CD4-positive, CD25-positive, alpha-beta regulatory T cell (primary cell): ENCODE data around the gene NEMF. TPM values are rescaled to one million over a fixed set of nuclear protein-coding genes. Genes with fewer than 3 reads are reported as not detected.
A peak's percentile ranks its signal among the peaks of the same experiment; 100 is the strongest.

Experiments used
- ATAC-seq, 2 donors: fragments of 150-1000 bp; cut with Tn5 transposase; one replicate each; pipeline ENCODE4 v1.10.0; 2021; ENCODE audit warnings: low read depth in 2 of 2, moderate number of reproducible peaks in 2 of 2, moderate library complexity in 1 of 2
- DNase-seq, 3 donors: peaks; one replicate each; pipeline versions ENCODE4 v3.0.0 to v3.0.0-alpha.2; 2012 to 2022; ENCODE audit warnings: mixed read lengths in 1 of 3
- H3K27ac ChIP-seq: one replicate; pipeline ENCODE4 v1.7.0; 2013; ENCODE audit warnings: mild to moderate bottlenecking, low read length; ENCODE audit not compliant: insufficient read depth, poor library complexity, severe bottlenecking
- H3K27me3 ChIP-seq: one replicate; pipeline ENCODE4 v1.7.0; 2013; ENCODE audit warnings: low read length; ENCODE audit not compliant: control insufficient read depth, insufficient read depth
- H3K36me3 ChIP-seq: one replicate; pipeline ENCODE4 v1.7.0; 2013; ENCODE audit warnings: mild to moderate bottlenecking, low read length, moderate library complexity; ENCODE audit not compliant: control insufficient read depth, insufficient read depth
- H3K4me1 ChIP-seq: 2 replicates; pipeline ENCODE4 v1.7.0; 2013; ENCODE audit warnings: mild to moderate bottlenecking, low read length; ENCODE audit not compliant: insufficient read depth, control insufficient read depth, poor library complexity, severe bottlenecking
- H3K4me3 ChIP-seq: one replicate; pipeline ENCODE4 v1.7.0; 2013; ENCODE audit warnings: low read depth, mild to moderate bottlenecking, low read length, moderate library complexity
- H3K9me3 ChIP-seq, 2 experiments: 1 replicate in 1 of 2; 2 replicates in 1 of 2; pipeline ENCODE4 v1.7.0; 2013; ENCODE audit warnings: low read length in 2 of 2, mild to moderate bottlenecking in 1 of 2, moderate library complexity in 1 of 2; ENCODE audit not compliant: control insufficient read depth in 2 of 2
- H3K27ac Mint-ChIP-seq, 3 donors: one replicate each; pipeline ENCODE4 v1.8.0; 2020 to 2022; ENCODE audit warnings: mild to moderate bottlenecking in 3 of 3, mixed read lengths in 3 of 3, moderate library complexity in 2 of 3
- H3K27me3 Mint-ChIP-seq: one replicate; pipeline ENCODE4 v1.8.0; 2022; ENCODE audit warnings: mild to moderate bottlenecking, mixed read lengths
- H3K36me3 Mint-ChIP-seq: one replicate; pipeline ENCODE4 v1.8.0; 2020; ENCODE audit warnings: mixed read lengths
- H3K4me1 Mint-ChIP-seq, 4 donors: one replicate each; pipeline ENCODE4 v1.8.0; 2020 to 2022; ENCODE audit warnings: mixed read lengths in 4 of 4, mild to moderate bottlenecking in 1 of 4
- H3K4me3 Mint-ChIP-seq, 4 donors: one replicate each; pipeline ENCODE4 v1.8.0; 2020 to 2022; ENCODE audit warnings: mild to moderate bottlenecking in 4 of 4, mixed read lengths in 4 of 4, moderate library complexity in 3 of 4
- H3K9me3 Mint-ChIP-seq, 7 donors: one replicate each; pipeline ENCODE4 v1.8.0; 2020 to 2022; ENCODE audit warnings: mixed read lengths in 7 of 7, mild to moderate bottlenecking in 3 of 7, moderate library complexity in 2 of 7
- polyA plus RNA-seq, 4 donors: library from polyadenylated mRNA; unstranded; fragments of 300-500 nt; fragmentation: Illumina TruSeq; gene quantifications; one replicate each; pipeline ENCODE4 v1.2.3, GENCODE V29; 2021
- total RNA-seq: library from RNA; stranded (reverse); gene quantifications from one replicate; pipeline ENCODE4 v1.2.3, GENCODE V29; 2022

NEMF gene
- total and polyA plus RNA-seq, 5 donors from 2014 or later: 32.6 to 79.6 (median 38.3) TPM

GRCh38 chr14:49861699-49862088 is 9.1 kb upstream of the NEMF start:
- H3K27me3 ChIP-seq: no peaks in the 10 kb centered on the region
- Mint-ChIP-seq H3K4me3 (no peak overlapping the region), H3K27me3 (peaks cover 17% of the 10 kb centered on the region), H3K9me3 (peaks cover 0 to 7% (median 2%) of the 10 kb centered on the region in 7 donors), H3K36me3 (peaks cover 4% of the 10 kb centered on the region), H3K4me1 (peaks cover 5 to 20% (median 18%) of the 10 kb centered on the region in 4 donors), H3K27ac (no peak overlapping the region)
- peaks cover 37% of the 10 kb centered on the region for H3K4me1 ChIP-seq
- ATAC-seq (peak; percentile 2 to 5), DNase-seq (peak in 2 of 3 donors; percentile 37 to 88)
- H3K4me3 ChIP-seq: peak overlapping the region; percentile 100
- H3K9me3 ChIP-seq: no peaks in the 10 kb centered on the region
- no peaks in the 10 kb centered on the region for H3K36me3 ChIP-seq
- peak overlapping the region; percentile 97 for H3K27ac ChIP-seq

DNA sequence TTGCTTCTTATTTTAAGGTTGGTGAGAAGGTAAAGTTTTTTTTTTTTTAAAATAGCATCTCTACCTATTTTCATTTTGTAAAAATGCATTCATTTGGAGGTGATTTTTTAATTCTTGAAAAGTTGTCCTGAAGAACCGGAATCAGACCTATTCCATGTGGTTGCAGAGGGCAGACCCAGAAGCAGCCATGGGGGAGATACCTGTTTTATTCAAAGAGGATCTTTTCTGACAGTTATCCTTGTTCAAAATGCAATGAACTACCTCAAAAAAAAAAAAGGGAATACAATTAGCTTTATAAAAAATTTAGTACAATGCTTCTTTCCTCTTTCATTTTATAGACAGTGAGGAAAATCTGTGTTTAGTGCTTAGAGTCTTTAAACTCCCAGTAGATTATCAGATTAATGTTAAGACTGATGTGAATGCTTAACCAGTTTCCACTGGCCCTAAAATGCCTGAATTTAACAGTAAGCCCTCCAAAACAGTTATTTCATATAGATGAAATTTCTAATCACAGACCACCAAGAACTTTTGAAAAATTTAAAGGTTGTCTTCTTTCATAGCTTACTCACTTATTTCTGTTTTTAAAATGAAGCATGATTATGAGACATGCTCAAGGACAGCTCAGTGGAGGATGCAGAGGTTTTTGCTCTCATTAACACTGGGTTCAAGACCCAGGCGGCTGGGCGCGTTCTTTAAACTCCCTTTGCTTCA is 8.6 kb upstream of the NEMF start:
- peak overlapping the region; percentile 100 for H3K4me3 ChIP-seq
- Mint-ChIP-seq H3K4me1 (peaks cover 5 to 20% (median 18%) of the 10 kb centered on the region in 4 donors), H3K27me3 (peaks cover 17% of the 10 kb centered on the region), H3K36me3 (peaks cover 4% of the 10 kb centered on the region), H3K4me3 (no peak overlapping the region), H3K27ac (no peak overlapping the region), H3K9me3 (peaks cover 0 to 7% (median 2%) of the 10 kb centered on the region in 7 donors)
- no peak for ATAC-seq
- no peak for DNase-seq
- peak overlapping the region; percentile 97 for H3K27ac ChIP-seq
- H3K27me3 ChIP-seq: no peaks in the 10 kb centered on the region
- no peaks in the 10 kb centered on the region for H3K9me3 ChIP-seq
- no peaks in the 10 kb centered on the region for H3K36me3 ChIP-seq
- H3K4me1 ChIP-seq: peaks cover 37% of the 10 kb centered on the region

GRCh38 chr14:49858383-49858782 is 5.8 kb upstream of the NEMF start:
- H3K4me3 Mint-ChIP-seq: no peak overlapping the region
- Histone ChIP-seq H3K36me3 (no peaks in the 10 kb centered on the region), H3K4me3 (no peak overlapping the region), H3K9me3 (no peaks in the 10 kb centered on the region), H3K27ac (no peak overlapping the region), H3K27me3 (no peaks in the 10 kb centered on the region), H3K4me1 (peaks cover 17% of the 10 kb centered on the region)
- no peak overlapping the region for H3K27ac Mint-ChIP-seq
- H3K27me3 Mint-ChIP-seq: peaks cover 17% of the 10 kb centered on the region
- ATAC-seq (no peak), DNase-seq (peak in 1 of 3 donors; percentile 32)
- H3K9me3 Mint-ChIP-seq: peaks cover 0 to 7% (median 2%) of the 10 kb centered on the region in 7 donors
- peaks cover 15 to 32% (median 27%) of the 10 kb centered on the region in 4 donors for H3K4me1 Mint-ChIP-seq
- peaks cover 4% of the 10 kb centered on the region for H3K36me3 Mint-ChIP-seq

GRCh38 chr14:49857427-49858003 is 4.9 kb upstream of the NEMF start:
- Histone ChIP-seq H3K27ac (no peak overlapping the region), H3K36me3 (no peaks in the 10 kb centered on the region), H3K4me3 (no peak overlapping the region), H3K4me1 (peaks cover 12% of the 10 kb centered on the region), H3K9me3 (no peaks in the 10 kb centered on the region), H3K27me3 (no peaks in the 10 kb centered on the region)
- Mint-ChIP-seq H3K27ac (peak overlapping the region in 1 of 3 donors; percentile 76), H3K27me3 (peaks cover 16% of the 10 kb centered on the region), H3K4me3 (peak overlapping the region in 1 of 4 donors; percentile 66), H3K36me3 (peaks cover under 1% of the 10 kb centered on the region), H3K9me3 (peaks cover 0 to 4% (median 0%) of the 10 kb centered on the region in 7 donors), H3K4me1 (peaks cover 18 to 34% (median 29%) of the 10 kb centered on the region in 4 donors)
- ATAC-seq (no peak), DNase-seq (no peak)

DNA sequence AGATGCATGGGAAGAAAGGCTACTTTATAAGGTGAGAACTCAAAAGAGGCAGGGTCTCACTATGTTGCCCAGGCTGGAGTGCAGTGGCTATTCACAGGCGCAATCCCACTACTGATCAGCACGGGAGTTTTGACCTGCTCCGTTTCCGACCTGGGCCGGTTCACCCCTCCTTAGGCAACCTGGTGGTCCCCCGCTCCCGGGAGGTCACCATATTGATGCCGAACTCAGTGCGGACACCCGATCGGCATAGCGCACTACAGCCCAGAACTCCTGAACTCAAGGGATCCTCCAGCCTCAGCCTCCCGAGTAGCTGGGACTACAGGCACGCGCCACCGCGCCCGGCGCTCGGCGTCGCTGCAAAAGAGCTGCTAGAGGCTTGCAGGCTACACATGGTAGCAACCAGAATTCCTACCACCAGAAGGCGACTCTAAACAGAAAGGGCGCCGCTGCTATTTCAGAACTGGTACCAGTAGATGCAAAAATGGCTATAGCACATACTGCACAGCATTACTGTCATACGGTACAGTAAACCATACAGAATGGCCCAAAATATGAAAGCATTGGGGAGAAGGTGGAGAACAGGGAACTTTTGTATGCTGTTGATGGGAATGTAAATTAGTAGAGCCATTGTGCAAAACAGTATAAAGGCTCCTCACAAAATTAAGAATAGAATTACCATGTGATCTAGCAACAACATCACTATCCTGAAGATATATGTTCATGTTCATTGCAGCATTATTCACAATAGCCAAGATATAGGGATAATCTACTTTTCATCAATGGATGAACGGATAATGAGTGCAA is 1.2 kb upstream of the NEMF start:
- Histone ChIP-seq H3K27ac (peak overlapping the region; percentile 70), H3K9me3 (no peaks in the 10 kb centered on the region), H3K4me1 (peaks cover 28% of the 10 kb centered on the region), H3K4me3 (peak overlapping the region; percentile 99), H3K27me3 (no peaks in the 10 kb centered on the region), H3K36me3 (peaks cover 9% of the 10 kb centered on the region)
- H3K27me3 Mint-ChIP-seq: peaks cover 4% of the 10 kb centered on the region
- peaks cover 16% of the 10 kb centered on the region for H3K36me3 Mint-ChIP-seq
- DNase-seq: peak; percentile 47 to 88 (median 74)
- peak; percentile 75 for ATAC-seq
- no peaks in the 10 kb centered on the region for H3K9me3 Mint-ChIP-seq
- H3K27ac Mint-ChIP-seq: peak overlapping the region; percentile 35 to 99 (median 97)
- peaks cover 29 to 47% (median 40%) of the 10 kb centered on the region in 4 donors for H3K4me1 Mint-ChIP-seq
- peak overlapping the region; percentile 96 to 99 (median 98) for H3K4me3 Mint-ChIP-seq

- Histone ChIP-seq H3K9me3 (no peaks in the 10 kb centered on the region), H3K36me3 (peaks cover 11% of the 10 kb centered on the region), H3K27me3 (no peaks in the 10 kb centered on the region), H3K4me3 (peak overlapping the region; percentile 99), H3K27ac (peak overlapping the region; percentile 70), H3K4me1 (peaks cover 28% of the 10 kb centered on the region)
- ATAC-seq (peak in 1 of 2 donors; percentile 2), DNase-seq (no peak)
- Mint-ChIP-seq H3K27ac (peak overlapping the region; percentile 97 to 99 (median 98)), H3K27me3 (peaks cover 4% of the 10 kb centered on the region), H3K36me3 (peaks cover 16% of the 10 kb centered on the region), H3K4me1 (peaks cover 29 to 47% (median 40%) of the 10 kb centered on the region in 4 donors), H3K4me3 (peak overlapping the region; percentile 96 to 99 (median 98)), H3K9me3 (no peaks in the 10 kb centered on the region)
Observed at GRCh38 chr14:49853158-49853477, 530 bp upstream of the NEMF start.

- Mint-ChIP-seq H3K9me3 (no peaks in the 10 kb centered on the region), H3K36me3 (peaks cover 16% of the 10 kb centered on the region), H3K27ac (peak overlapping the region; percentile 97 to 99 (median 98)), H3K4me3 (peak overlapping the region; percentile 96 to 99 (median 98)), H3K4me1 (peaks cover 29 to 50% (median 41%) of the 10 kb centered on the region in 4 donors), H3K27me3 (peaks cover 4% of the 10 kb centered on the region)
- DNase-seq (peak in 1 of 3 donors; percentile 27), ATAC-seq (no peak)
- Histone ChIP-seq H3K4me3 (peak overlapping the region; percentile 99), H3K27ac (peak overlapping the region; percentile 70), H3K27me3 (no peaks in the 10 kb centered on the region), H3K9me3 (no peaks in the 10 kb centered on the region), H3K4me1 (peaks cover 28% of the 10 kb centered on the region), H3K36me3 (peaks cover 14% of the 10 kb centered on the region)
Observed at GRCh38 chr14:49851813-49852212, 775 bp downstream of the NEMF start.
